Activated CD4-positive, alpha-beta T cell treated with anti-CD3 and anti-CD28 coated beads, Interleukin-2, amount 50 U/mL, for 16 hours (primary cell): ENCODE results near the gene PPP1R10.
"Not testable (repeated sequence)": the region's sequence is repeated elsewhere in the genome, so short reads cannot be mapped to it uniquely, and the experiment has no call there.

Experiments used
- DNase-seq: peaks from one replicate; pipeline ENCODE4 v3.0.0-alpha.2; 2020

Gene PPP1R10

GRCh38 chr6:30616811-30617564, at the start of gene PPP1R10:
Gene PPP1R10, minus strand, starts transcription at chr6:30617243. Its CDS starts 7,299 bp downstream, at chr6:30609944.
- DNase-seq: peak; percentile 100

- DNase-seq: peak; percentile 21
Measured at GRCh38 chr6:30666300-30666699, 49.3 kb upstream of the PPP1R10 start.

GRCh38 chr6:30664994-30665767, 48.1 kb upstream of the PPP1R10 start:
- DNase-seq: no peak

GRCh38 chr6:30657922-30658321, 40.9 kb upstream of the PPP1R10 start:
- not testable (repeated sequence) for DNase-seq

- no peak for DNase-seq
Measured at GRCh38 chr6:30657454-30657853, 40.4 kb upstream of the PPP1R10 start.

- DNase-seq: no peak
Measured at GRCh38 chr6:30656513-30656912, 39.5 kb upstream of the PPP1R10 start.

- no peak for DNase-seq
Measured at GRCh38 chr6:30655743-30656094, 38.7 kb upstream of the PPP1R10 start.

GRCh38 chr6:30654798-30655742, 38.0 kb upstream of the PPP1R10 start:
- DNase-seq: no peak

- DNase-seq: no peak
Measured at GRCh38 chr6:30651143-30651542, 34.1 kb upstream of the PPP1R10 start.

GRCh38 chr6:30647242-30648116, 30.4 kb upstream of the PPP1R10 start:
- DNase-seq: peak; percentile 80

GRCh38 chr6:30646450-30647241, 29.6 kb upstream of the PPP1R10 start, which contains the start of gene C6orf136:
Gene C6orf136, plus strand, starts transcription at chr6:30647133. Its CDS starts 99 bp downstream, at chr6:30647232.
- DNase-seq: peak; percentile 96

- DNase-seq: no peak
Measured at GRCh38 chr6:30645989-30646388, 28.9 kb upstream of the PPP1R10 start.

- no peak for DNase-seq
Measured at GRCh38 chr6:30644769-30645168, 27.7 kb upstream of the PPP1R10 start.

GRCh38 chr6:30643656-30644055, 26.6 kb upstream of the PPP1R10 start:
- no peak for DNase-seq

- DNase-seq: no peak
Measured at GRCh38 chr6:30641048-30641447, 24.0 kb upstream of the PPP1R10 start.

- DNase-seq: no peak
Measured at GRCh38 chr6:30640481-30640880, 23.4 kb upstream of the PPP1R10 start.

GRCh38 chr6:30635834-30636233, 18.8 kb upstream of the PPP1R10 start:
- no peak for DNase-seq

- DNase-seq: peak; percentile 86
Measured at GRCh38 chr6:30626484-30627366, 9.7 kb upstream of the PPP1R10 start, which contains the start of gene ATAT1. Gene ATAT1, plus strand, starts transcription at chr6:30626874.

GRCh38 chr6:30625511-30625910, 8.5 kb upstream of the PPP1R10 start:
- no peak for DNase-seq

- DNase-seq: no peak
Measured at GRCh38 chr6:30619561-30619960, 2.5 kb upstream of the PPP1R10 start.
